GM19455 (cell line): Measurements from ENCODE around the gene HTR4.

ENCODE experiments used
- ATAC-seq: cut with Tn5 transposase; IDR thresholded peaks from one replicate; pipeline ENCODE4 v1.9.1; 2021; ENCODE audit not compliant: unreplicated experiment

HTR4 gene

GRCh38 chr5:148615644-148616275 is 38.6 kb downstream of the HTR4 start:
- ATAC-seq, result no peak

GRCh38 chr5:148607406-148607805 is 46.9 kb downstream of the HTR4 start:
- no peak for ATAC-seq

GRCh38 chr5:148606296-148606695 is 48.0 kb downstream of the HTR4 start:
- ATAC-seq, result no peak

GRCh38 chr5:148599187-148599586 is 55.1 kb downstream of the HTR4 start:
- ATAC-seq, result no peak

- ATAC-seq, result no peak
Observed at GRCh38 chr5:148595697-148596096, 58.6 kb downstream of the HTR4 start.

GRCh38 chr5:148586796-148587195 is 67.5 kb downstream of the HTR4 start:
- no peak for ATAC-seq

GRCh38 chr5:148585988-148586387 is 68.3 kb downstream of the HTR4 start:
- ATAC-seq, result no peak

- no peak for ATAC-seq
Observed at GRCh38 chr5:148584103-148584502, 70.2 kb downstream of the HTR4 start.

- no peak for ATAC-seq
Observed at GRCh38 chr5:148583421-148583965, 70.8 kb downstream of the HTR4 start.

- no peak for ATAC-seq
Observed at GRCh38 chr5:148574167-148574566, 80.2 kb downstream of the HTR4 start.

GRCh38 chr5:148573374-148573773 is 81.0 kb downstream of the HTR4 start:
- ATAC-seq, result no peak

- no peak for ATAC-seq
Observed at GRCh38 chr5:148569948-148570347, 84.4 kb downstream of the HTR4 start.

GRCh38 chr5:148565148-148565547 is 89.2 kb downstream of the HTR4 start:
- ATAC-seq, result no peak

GRCh38 chr5:148563021-148563420 is 91.3 kb downstream of the HTR4 start:
- no peak for ATAC-seq

GRCh38 chr5:148561801-148562311 is 92.5 kb downstream of the HTR4 start:
- no peak for ATAC-seq

GRCh38 chr5:148559461-148559860 is 94.9 kb downstream of the HTR4 start:
- no peak for ATAC-seq

GRCh38 chr5:148558892-148559291 is 95.4 kb downstream of the HTR4 start:
- no peak for ATAC-seq

GRCh38 chr5:148556835-148557234 is 97.5 kb downstream of the HTR4 start:
- no peak for ATAC-seq

GRCh38 chr5:148554621-148555020 is 99.7 kb downstream of the HTR4 start:
- ATAC-seq, result no peak

- no peak for ATAC-seq
Observed at GRCh38 chr5:148543727-148544126, 110.6 kb downstream of the HTR4 start.

- no peak for ATAC-seq
Observed at GRCh38 chr5:148542812-148543211, 111.5 kb downstream of the HTR4 start.

- ATAC-seq, result no peak
Observed at GRCh38 chr5:148541054-148541835, 113.1 kb downstream of the HTR4 start.
